WTC11 (cell line): ENCODE results near the gene RABEP2. TPM values are rescaled to one million over a fixed set of nuclear protein-coding genes. Genes with fewer than 3 reads are reported as not detected.
"Not testable (repeated sequence)": the region's sequence is repeated elsewhere in the genome, so short reads cannot be mapped to it uniquely, and the experiment has no call there.

Experiments used
- ATAC-seq: fragments of 200-7000 bp; cut with Tn5 transposase; 2 replicates; pipeline ENCODE4 v1.10.0; 2021; ENCODE audit warnings: mild to moderate bottlenecking, moderate library complexity
- CTCF ChIA-PET: fragments of 300-600 bp; sonication (Branson Sonifier 250); formaldehyde crosslinking; loops from one replicate; lab custom pipeline; 2021; ENCODE audit warnings: antibody characterized with exemption; lab: Charles Lee
- POLR2A ChIA-PET: fragments of 350-600 bp; sonication (Branson Sonifier 250); formaldehyde crosslinking; loops from one replicate; lab custom pipeline; 2021; ENCODE audit warnings: antibody characterized with exemption; lab: Charles Lee
- DNase-seq: peaks from one replicate; pipeline ENCODE4 v3.0.0; 2021; ENCODE audit warnings: low spot score
- H3K27ac Mint-ChIP-seq: 2 replicates; pipeline ENCODE4 v1.8.0; 2021; ENCODE audit warnings: mixed read lengths
- H3K27me3 Mint-ChIP-seq: 2 replicates; pipeline ENCODE4 v1.8.0; 2021; ENCODE audit warnings: low read depth, mild to moderate bottlenecking, moderate library complexity, mixed read lengths
- H3K36me3 Mint-ChIP-seq: 2 replicates; pipeline ENCODE4 v1.8.0; 2021; ENCODE audit warnings: mixed read lengths
- H3K4me1 Mint-ChIP-seq: 2 replicates; pipeline ENCODE4 v1.8.0; 2022; ENCODE audit warnings: mixed read lengths
- H3K4me3 Mint-ChIP-seq: 2 replicates; pipeline ENCODE4 v1.8.0; 2021; ENCODE audit warnings: mild to moderate bottlenecking, moderate library complexity, mixed read lengths
- H3K9me3 Mint-ChIP-seq: 2 replicates; pipeline ENCODE4 v1.8.0; 2021; ENCODE audit warnings: mixed read lengths
- CTCF ChIP-seq: fragments of 200-600 bp; IDR thresholded peaks from 2 replicates; pipeline ENCODE4 v1.8.0; 2022; ENCODE audit warnings: antibody characterized with exemption
- E2F1 ChIP-seq: sonication (generic); formaldehyde crosslinking; IDR thresholded peaks from 2 replicates; pipeline ENCODE4 v1.8.0; 2022; ENCODE audit warnings: mild to moderate bottlenecking, missing genetic modification reagents
- EMX1 ChIP-seq: fragments of 250-450 bp; sonication (Bioruptor Pico); IDR thresholded peaks from 2 replicates; pipeline ENCODE4 v1.8.0; 2021; ENCODE audit warnings: mild to moderate bottlenecking
- ESRRA ChIP-seq: sonication (generic); formaldehyde crosslinking; IDR thresholded peaks from 2 replicates; pipeline ENCODE4 v1.8.1; 2022; ENCODE audit warnings: mild to moderate bottlenecking, missing genetic modification reagents, borderline replicate concordance
- ETV6 ChIP-seq: sonication (generic); formaldehyde crosslinking; IDR thresholded peaks from 2 replicates; pipeline ENCODE4 v1.8.1; 2022; ENCODE audit warnings: mild to moderate bottlenecking, missing genetic modification reagents
- IRF2 ChIP-seq: sonication (generic); formaldehyde crosslinking; IDR thresholded peaks from 2 replicates; pipeline ENCODE4 v1.8.0; 2022; ENCODE audit warnings: low read depth, missing genetic modification reagents, borderline replicate concordance
- MYBL2 ChIP-seq: sonication (generic); formaldehyde crosslinking; IDR thresholded peaks from 2 replicates; pipeline ENCODE4 v1.8.1; 2023; ENCODE audit warnings: mild to moderate bottlenecking, moderate library complexity, missing genetic modification reagents
- OVOL2 ChIP-seq: fragments of 250-450 bp; sonication (Bioruptor Pico); IDR thresholded peaks from 2 replicates; pipeline ENCODE4 v1.9.0; 2021; ENCODE audit warnings: mild to moderate bottlenecking, borderline replicate concordance
- STAT6 ChIP-seq: sonication (generic); formaldehyde crosslinking; conservative IDR thresholded peaks from 2 replicates; pipeline ENCODE4 v1.8.1; 2023; ENCODE audit warnings: mild to moderate bottlenecking, low read depth, missing genetic modification reagents, moderate library complexity
- TCF7 ChIP-seq: sonication (generic); formaldehyde crosslinking; IDR thresholded peaks from 2 replicates; pipeline ENCODE4 v1.8.0; 2022; ENCODE audit warnings: mild to moderate bottlenecking, low read depth, missing genetic modification reagents, moderate library complexity
- ZBTB21 ChIP-seq: sonication (generic); formaldehyde crosslinking; IDR thresholded peaks from 2 replicates; pipeline ENCODE4 v1.8.1; 2023; ENCODE audit warnings: mild to moderate bottlenecking, missing genetic modification reagents, borderline replicate concordance
- ZNF423 ChIP-seq: fragments of 250-450 bp; sonication (Bioruptor Pico); IDR thresholded peaks from 2 replicates; pipeline ENCODE4 v2.1.2; 2022; ENCODE audit warnings: mild to moderate bottlenecking, moderate library complexity
- total RNA-seq: library from RNA; stranded (reverse); gene quantifications from 3 replicates; pipeline ENCODE4 v1.2.3, GENCODE V29; 2021
- TF ChIP-seq, protein P1 (sequence below): sonication (generic); formaldehyde crosslinking; IDR thresholded peaks from 2 replicates; pipeline ENCODE4 v1.8.1; 2023; ENCODE audit warnings: mild to moderate bottlenecking, missing genetic modification reagents
- TF ChIP-seq, protein P2 (sequence below): sonication (generic); formaldehyde crosslinking; IDR thresholded peaks from 2 replicates; pipeline ENCODE4 v1.8.1; 2022; ENCODE audit warnings: missing genetic modification reagents, borderline replicate concordance
- TF ChIP-seq, protein P3 (sequence below): fragments of 250-450 bp; sonication (Bioruptor Pico); conservative IDR thresholded peaks from 2 replicates; pipeline ENCODE4 v1.9.0; 2021; ENCODE audit warnings: mild to moderate bottlenecking

Gene RABEP2
- total RNA-seq, 1 experiment from 2014 or later, result 24.0 TPM

- TF ChIP-seq TCF7 (CRISPR knock-in tag), result no peak
- TF ChIP-seq E2F1 (CRISPR knock-in tag), result no peak
- TF ChIP-seq OVOL2 (CRISPR knock-in tag), result no peak
- no peak for TF ChIP-seq ZNF423 (CRISPR knock-in tag)
- no peak for TF ChIP-seq ETV6
Observed at GRCh38 chr16:28869201-28869600, 55.8 kb downstream of the RABEP2 start (continued).

DNA sequence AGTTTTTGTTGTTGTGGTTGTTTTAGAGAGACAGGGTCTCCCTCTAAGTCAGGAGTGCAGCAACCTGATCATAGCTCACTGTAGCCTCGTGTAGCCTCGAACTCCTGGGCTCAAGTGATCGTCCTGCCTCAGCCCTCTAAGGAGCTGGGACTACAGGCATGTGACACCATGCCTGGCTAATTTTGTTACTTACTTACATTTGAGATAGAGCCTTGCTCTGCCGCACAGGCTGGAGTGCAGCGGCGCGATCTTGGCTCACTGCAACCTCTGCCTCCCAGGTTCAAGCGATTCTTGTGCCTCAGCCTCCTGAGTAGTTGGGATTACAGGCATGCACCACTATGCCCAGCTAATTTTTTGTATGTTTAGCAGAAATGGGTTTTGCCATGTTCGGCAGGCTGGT lies 57.4 kb downstream of the RABEP2 start:
- H3K27ac Mint-ChIP-seq, H3K4me3 Mint-ChIP-seq, POLR2A ChIA-PET, DNase-seq, ATAC-seq, H3K27me3 Mint-ChIP-seq, H3K9me3 Mint-ChIP-seq: not testable (repeated sequence)
- peaks cover 17% of the 10 kb centered on the region for H3K4me1 Mint-ChIP-seq
- CTCF ChIA-PET, result interaction anchor here (1.8 kb wide), 1 partner anchor 78 kb away, joined by 4 read pairs; no protein-coding TSS in a partner anchor
- H3K36me3 Mint-ChIP-seq, result peaks cover 30% of the 10 kb centered on the region

GRCh38 chr16:28867241-28867640 lies 57.8 kb downstream of the RABEP2 start:
- Mint-ChIP-seq H3K9me3 (no peaks in the 10 kb centered on the region), H3K27ac (no peak overlapping the region; the same call in 1 of the 2 replicates), H3K27me3 (no peaks in the 10 kb centered on the region), H3K4me3 (no peak overlapping the region)
- no peak for ATAC-seq
- CTCF ChIA-PET, result interaction anchor here (1.6 to 1.8 kb wide), 2 partner anchors 8 to 78 kb away, joined by 4 read pairs; no protein-coding TSS in a partner anchor
- POLR2A ChIA-PET, result no interaction called here
- TF ChIP-seq STAT6 (CRISPR knock-in tag) (no peak), ETV6 (no peak), OVOL2 (CRISPR knock-in tag) (no peak), EMX1 (CRISPR knock-in tag) (no peak)
- TF ChIP-seq, protein P1, sequence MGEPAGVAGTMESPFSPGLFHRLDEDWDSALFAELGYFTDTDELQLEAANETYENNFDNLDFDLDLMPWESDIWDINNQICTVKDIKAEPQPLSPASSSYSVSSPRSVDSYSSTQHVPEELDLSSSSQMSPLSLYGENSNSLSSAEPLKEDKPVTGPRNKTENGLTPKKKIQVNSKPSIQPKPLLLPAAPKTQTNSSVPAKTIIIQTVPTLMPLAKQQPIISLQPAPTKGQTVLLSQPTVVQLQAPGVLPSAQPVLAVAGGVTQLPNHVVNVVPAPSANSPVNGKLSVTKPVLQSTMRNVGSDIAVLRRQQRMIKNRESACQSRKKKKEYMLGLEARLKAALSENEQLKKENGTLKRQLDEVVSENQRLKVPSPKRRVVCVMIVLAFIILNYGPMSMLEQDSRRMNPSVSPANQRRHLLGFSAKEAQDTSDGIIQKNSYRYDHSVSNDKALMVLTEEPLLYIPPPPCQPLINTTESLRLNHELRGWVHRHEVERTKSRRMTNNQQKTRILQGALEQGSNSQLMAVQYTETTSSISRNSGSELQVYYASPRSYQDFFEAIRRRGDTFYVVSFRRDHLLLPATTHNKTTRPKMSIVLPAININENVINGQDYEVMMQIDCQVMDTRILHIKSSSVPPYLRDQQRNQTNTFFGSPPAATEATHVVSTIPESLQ, result no peak
- TF ChIP-seq, protein P2, sequence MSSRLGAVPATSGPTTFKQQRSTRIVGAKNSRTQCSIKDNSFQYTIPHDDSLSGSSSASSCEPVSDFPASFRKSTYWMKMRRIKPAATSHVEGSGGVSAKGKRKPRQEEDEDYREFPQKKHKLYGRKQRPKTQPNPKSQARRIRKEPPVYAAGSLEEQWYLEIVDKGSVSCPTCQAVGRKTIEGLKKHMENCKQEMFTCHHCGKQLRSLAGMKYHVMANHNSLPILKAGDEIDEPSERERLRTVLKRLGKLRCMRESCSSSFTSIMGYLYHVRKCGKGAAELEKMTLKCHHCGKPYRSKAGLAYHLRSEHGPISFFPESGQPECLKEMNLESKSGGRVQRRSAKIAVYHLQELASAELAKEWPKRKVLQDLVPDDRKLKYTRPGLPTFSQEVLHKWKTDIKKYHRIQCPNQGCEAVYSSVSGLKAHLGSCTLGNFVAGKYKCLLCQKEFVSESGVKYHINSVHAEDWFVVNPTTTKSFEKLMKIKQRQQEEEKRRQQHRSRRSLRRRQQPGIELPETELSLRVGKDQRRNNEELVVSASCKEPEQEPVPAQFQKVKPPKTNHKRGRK (CRISPR knock-in tag), result no peak
- TF ChIP-seq, all 79 proteins: peak for 0
- H3K36me3 Mint-ChIP-seq, result peaks cover 30% of the 10 kb centered on the region
- DNase-seq, result no peak
- H3K4me1 Mint-ChIP-seq, result peaks cover 17% of the 10 kb centered on the region

- H3K9me3 Mint-ChIP-seq, result no peaks in the 10 kb centered on the region
- no peak for ATAC-seq
- H3K36me3 Mint-ChIP-seq, result peaks cover 30% of the 10 kb centered on the region
- H3K27me3 Mint-ChIP-seq, result no peaks in the 10 kb centered on the region
- CTCF ChIA-PET, result interaction anchor here (1.3 to 1.6 kb wide), 4 partner anchors 9 to 111 kb away, joined by 3 to 5 read pairs (median 4); partner anchors contain the start of gene TUFM
- H3K27ac Mint-ChIP-seq, result no peak overlapping the region
- H3K4me3 Mint-ChIP-seq, result peak overlapping the region; percentile 33
- DNase-seq, result no peak
- peaks cover 17% of the 10 kb centered on the region for H3K4me1 Mint-ChIP-seq
- POLR2A ChIA-PET, result no interaction called here
- TF ChIP-seq ZBTB21 (CRISPR knock-in tag), result no peak
- no peak for TF ChIP-seq CTCF
- no peak for TF ChIP-seq ESRRA
- TF ChIP-seq, protein P3, sequence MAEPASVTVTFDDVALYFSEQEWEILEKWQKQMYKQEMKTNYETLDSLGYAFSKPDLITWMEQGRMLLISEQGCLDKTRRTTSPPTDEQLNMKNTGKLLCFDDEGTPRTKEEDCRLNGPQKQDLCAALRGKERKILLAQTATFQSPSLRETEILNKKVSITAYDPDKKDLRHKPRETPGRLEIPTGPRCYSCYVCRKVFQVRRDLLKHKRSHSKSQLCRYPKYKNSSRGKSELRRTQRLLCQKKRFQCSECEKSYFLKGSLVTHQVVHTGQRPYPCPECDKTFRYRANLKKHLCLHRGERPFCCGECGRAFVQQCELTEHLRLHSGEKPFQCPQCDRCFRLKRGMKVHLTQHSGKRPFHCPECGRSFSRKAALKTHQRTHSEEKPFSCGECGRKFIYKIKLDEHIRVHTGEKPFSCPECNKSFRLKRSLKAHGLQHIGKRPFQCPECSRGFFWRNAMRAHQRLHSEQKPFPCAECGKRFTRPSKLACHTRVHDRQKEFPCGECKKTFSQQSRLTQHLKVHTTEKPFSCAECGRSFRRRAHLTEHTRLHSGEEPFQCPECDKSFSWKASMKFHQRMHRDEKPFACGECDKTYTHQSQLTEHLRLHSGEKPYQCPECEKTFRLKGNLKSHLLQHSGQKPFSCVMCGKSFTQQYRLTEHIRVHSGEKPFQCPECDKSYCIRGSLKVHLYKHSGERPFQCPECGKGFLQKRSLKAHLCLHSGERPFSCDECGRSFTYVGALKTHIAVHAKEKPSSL (CRISPR knock-in tag), result no peak
- TF ChIP-seq MYBL2 (CRISPR knock-in tag), result no peak
- TF ChIP-seq E2F1 (CRISPR knock-in tag), result no peak
- TF ChIP-seq IRF2, result no peak
- no peak for TF ChIP-seq TCF7 (CRISPR knock-in tag)
Observed at GRCh38 chr16:28866454-28866804, 58.6 kb downstream of the RABEP2 start.
